ENCODE measurements around the gene SNN. TPM values are rescaled to one million over a fixed set of nuclear protein-coding genes. Genes with fewer than 3 reads are reported as not detected.

The SNN gene
- total and polyA plus RNA-seq, 9 of the 15 experiments (the other 6 are each of a cell fraction or from before 2014, with no cell fraction given) = 0.07 to 2.9 (median 1.9) TPM

DNA sequence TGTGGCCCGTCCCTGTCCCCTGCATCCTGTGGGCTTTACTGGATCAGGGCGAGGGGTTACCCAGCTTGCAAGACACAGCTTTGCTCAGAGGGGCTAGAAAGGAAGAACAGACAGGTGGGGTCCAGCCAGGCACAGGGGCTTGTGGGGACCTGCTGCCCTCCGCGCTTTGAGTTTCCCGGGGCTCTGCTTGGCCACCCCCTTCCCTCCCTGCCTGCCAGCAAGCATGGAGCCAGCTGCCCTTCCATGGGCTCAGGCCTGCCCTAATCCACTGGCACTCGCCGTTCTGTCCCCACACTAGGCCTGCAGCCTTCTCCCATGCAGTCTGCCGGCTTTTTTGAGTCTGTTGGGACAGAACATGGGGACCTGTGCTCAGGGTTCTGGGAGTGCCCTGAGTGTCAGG, 3.4 kb downstream of the SNN start:
- in situ Hi-C loops (cut with MboI) = loop anchor here (25.0 kb wide), 1 partner anchor 709 kb away; no protein-coding TSS in a partner anchor
- Histone ChIP-seq H3K4me3 (no peak overlapping the region), H3K79me2 (ENCODE audit: control insufficient read depth, insufficient read depth, low read length) (no peaks in the 10 kb centered on the region), H3K9ac (ENCODE audit: insufficient read depth in 1 of 2, low read depth in 2 of 2, low read length in 2 of 2) (0 out of 4 replicates have a peak overlapping the region, but pooled peaks of 1 of the 2 experiments have one; percentile 45), H3K4me1 (replicated peaks in 1 of 2; ENCODE audit: control insufficient read depth in 2 of 2, insufficient read depth in 2 of 2, low read length in 2 of 2) (peaks cover 4 to 74% of the 10 kb centered on the region in 2 experiments; a peak in 4 of 5 replicates), H3K27me3 (ENCODE audit: control insufficient read depth in 2 of 2, insufficient read depth in 2 of 2, low read length in 2 of 2) (peaks cover 0 to 7% of the 10 kb centered on the region in 2 experiments; a peak in 2 of 5 replicates), H3K36me3 (ENCODE audit: control insufficient read depth, insufficient read depth, low read length) (no peaks in the 10 kb centered on the region; the same call in 2 of the 3 replicates), H3K27ac (ENCODE audit: extremely low read depth, low read depth, low read length) (no peak overlapping the region), H2AFZ (ENCODE audit: low read depth, low read length) (no peak overlapping the region), H3K9me3 (replicated peaks; ENCODE audit: control insufficient read depth, insufficient read depth, low read depth, low read length) (no peaks in the 10 kb centered on the region), H3K4me2 (ENCODE audit: insufficient read depth, low read length) (no peak overlapping the region), H4K20me1 (replicated peaks; ENCODE audit: control insufficient read depth, insufficient read depth, low read length) (peaks cover 18% of the 10 kb centered on the region), H3K9me1 (ENCODE audit: control insufficient read depth, insufficient read depth, low read length) (no peaks in the 10 kb centered on the region)
- DNase-seq (ENCODE audit: extremely low read depth in 1 of 4, low spot score in 3 of 4) = no peak
- ChIA-PET POLR2A (no interaction called here), CTCF (ENCODE audit: low intra/inter-chr PET ratio) (no interaction called here)
- 47% methylated on average over 8 of the region's 8 CpGs for WGBS (ENCODE audit: insufficient coverage, low coverage, missing lambda C conversion rate)
- no peak for ATAC-seq
- no peak for FAIRE-seq
- intact Hi-C loops (cut with micrococcal nuclease) = loop anchor here (10.0 kb wide), 1 partner anchor 143 kb away; no protein-coding TSS in a partner anchor
- BruUV-seq (replicated peaks) = no TSS peak
- TF ChIP-seq CTBP1 (IDR thresholded peaks at IDR 0.05; ENCODE audit: borderline replicate concordance) = no peak
- no peak for TF ChIP-seq CREB1 (IDR thresholded peaks at IDR 0.05)
- TF ChIP-seq CREB1 (CRISPR knock-in tag; IDR thresholded peaks at IDR 0.05) = no peak
- no peak for TF ChIP-seq CHCHD3 (CRISPR knock-in tag; IDR thresholded peaks at IDR 0.05)
- no peak for TF ChIP-seq ARHGAP35 (IDR thresholded peaks at IDR 0.05; ENCODE audit: partially characterized antibody)
- TF ChIP-seq, protein P1, sequence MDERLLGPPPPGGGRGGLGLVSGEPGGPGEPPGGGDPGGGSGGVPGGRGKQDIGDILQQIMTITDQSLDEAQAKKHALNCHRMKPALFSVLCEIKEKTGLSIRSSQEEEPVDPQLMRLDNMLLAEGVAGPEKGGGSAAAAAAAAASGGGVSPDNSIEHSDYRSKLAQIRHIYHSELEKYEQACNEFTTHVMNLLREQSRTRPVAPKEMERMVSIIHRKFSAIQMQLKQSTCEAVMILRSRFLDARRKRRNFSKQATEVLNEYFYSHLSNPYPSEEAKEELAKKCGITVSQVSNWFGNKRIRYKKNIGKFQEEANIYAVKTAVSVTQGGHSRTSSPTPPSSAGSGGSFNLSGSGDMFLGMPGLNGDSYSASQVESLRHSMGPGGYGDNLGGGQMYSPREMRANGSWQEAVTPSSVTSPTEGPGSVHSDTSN (CRISPR knock-in tag; IDR thresholded peaks at IDR 0.05; ENCODE audit: low read depth) = no peak
- TF ChIP-seq, protein P1 (tag; conservative IDR thresholded peaks at IDR 0.05; ENCODE audit: low read depth) = no peak
- TF ChIP-seq, protein P2, sequence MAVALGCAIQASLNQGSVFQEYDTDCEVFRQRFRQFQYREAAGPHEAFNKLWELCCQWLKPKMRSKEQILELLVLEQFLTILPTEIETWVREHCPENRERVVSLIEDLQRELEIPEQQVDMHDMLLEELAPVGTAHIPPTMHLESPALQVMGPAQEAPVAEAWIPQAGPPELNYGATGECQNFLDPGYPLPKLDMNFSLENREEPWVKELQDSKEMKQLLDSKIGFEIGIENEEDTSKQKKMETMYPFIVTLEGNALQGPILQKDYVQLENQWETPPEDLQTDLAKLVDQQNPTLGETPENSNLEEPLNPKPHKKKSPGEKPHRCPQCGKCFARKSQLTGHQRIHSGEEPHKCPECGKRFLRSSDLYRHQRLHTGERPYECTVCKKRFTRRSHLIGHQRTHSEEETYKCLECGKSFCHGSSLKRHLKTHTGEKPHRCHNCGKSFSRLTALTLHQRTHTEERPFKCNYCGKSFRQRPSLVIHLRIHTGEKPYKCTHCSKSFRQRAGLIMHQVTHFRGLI (CRISPR knock-in tag; IDR thresholded peaks at IDR 0.05) = no peak
- TF ChIP-seq DPF2 (IDR thresholded peaks at IDR 0.05) = no peak
- no peak for TF ChIP-seq TAF1 (IDR thresholded peaks at IDR 0.05; ENCODE audit: control insufficient read depth, extremely low read depth, insufficient read depth, low read length, severe bottlenecking)
- no peak for TF ChIP-seq BRD4 (IDR thresholded peaks at IDR 0.05)
- no peak for TF ChIP-seq TSC22D4 (tag; IDR thresholded peaks at IDR 0.05)
- no peak for TF ChIP-seq ZNF23 (CRISPR knock-in tag; IDR thresholded peaks at IDR 0.05)
- TF ChIP-seq TFAM (CRISPR knock-in tag; conservative IDR thresholded peaks at IDR 0.05) = no peak
- no peak for TF ChIP-seq RBM15 (IDR thresholded peaks at IDR 0.05; ENCODE audit: insufficient read depth, low read length)
- TF ChIP-seq ZBTB7A (IDR thresholded peaks at IDR 0.05; ENCODE audit: borderline replicate concordance, control insufficient read depth, low read depth, low read length) = no peak
- no peak for TF ChIP-seq GMEB1 (CRISPR knock-in tag; IDR thresholded peaks at IDR 0.05)

Measured in K562 (cell line).